Effector memory CD4-positive, alpha-beta T cell (primary cell): ENCODE data around the gene CLEC16A.

Source experiments
- DNase-seq, 3 donors: peaks; one replicate each; pipeline ENCODE4 v3.0.0-alpha.2; 2020
- H3K27ac ChIP-seq: 2 replicates; pipeline ENCODE4 v1.7.0; 2013; ENCODE audit warnings: mild to moderate bottlenecking, low read length, moderate library complexity; ENCODE audit not compliant: insufficient read depth, poor library complexity, severe bottlenecking
- H3K27me3 ChIP-seq: replicated peaks from 2 replicates; pipeline ENCODE4 v1.7.0; 2013; ENCODE audit warnings: mild to moderate bottlenecking, low read length; ENCODE audit not compliant: insufficient read depth, control insufficient read depth, poor library complexity, severe bottlenecking
- H3K36me3 ChIP-seq: 2 replicates; pipeline ENCODE4 v1.7.0; 2013; ENCODE audit warnings: mild to moderate bottlenecking, low read length, moderate library complexity; ENCODE audit not compliant: control insufficient read depth, insufficient read depth
- H3K4me1 ChIP-seq: 2 replicates; pipeline ENCODE4 v1.7.0; 2013; ENCODE audit warnings: low read length, mild to moderate bottlenecking; ENCODE audit not compliant: control insufficient read depth, insufficient read depth, poor library complexity, severe bottlenecking
- H3K4me3 ChIP-seq: 2 replicates; pipeline ENCODE4 v1.7.0; 2013; ENCODE audit warnings: low read length, low read depth, mild to moderate bottlenecking; ENCODE audit not compliant: insufficient read depth, poor library complexity, severe bottlenecking
- H3K9me3 ChIP-seq: 2 replicates; pipeline ENCODE4 v1.7.0; 2013; ENCODE audit warnings: mild to moderate bottlenecking, low read length, moderate library complexity; ENCODE audit not compliant: control insufficient read depth

Gene CLEC16A

DNA sequence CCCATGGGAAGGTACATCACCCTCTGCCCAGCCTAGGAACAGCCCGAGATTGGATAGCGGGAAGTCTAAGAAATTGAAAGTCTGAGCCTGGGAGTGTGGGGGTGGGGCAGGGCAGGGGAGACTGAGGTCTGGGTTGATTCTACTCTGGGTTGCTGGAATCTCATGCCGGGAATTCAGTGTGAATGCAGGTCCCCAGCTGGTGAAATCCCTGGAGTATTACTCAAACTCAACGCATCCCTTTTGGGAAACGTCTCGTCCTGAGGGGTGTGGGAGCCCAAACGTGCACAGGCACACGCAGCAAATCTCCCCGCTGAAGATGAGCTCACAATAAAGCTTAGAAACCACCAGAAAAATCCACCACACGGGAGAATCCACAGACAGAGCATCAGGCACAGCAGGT is 256.2 kb downstream of the CLEC16A start:
- H3K4me3 ChIP-seq, result no peak overlapping the region
- no peaks in the 10 kb centered on the region for H3K27me3 ChIP-seq
- peaks cover 7% of the 10 kb centered on the region for H3K4me1 ChIP-seq
- no peak for DNase-seq
- H3K9me3 ChIP-seq, result no peaks in the 10 kb centered on the region
- no peaks in the 10 kb centered on the region for H3K36me3 ChIP-seq
- H3K27ac ChIP-seq, result no peak overlapping the region

DNA sequence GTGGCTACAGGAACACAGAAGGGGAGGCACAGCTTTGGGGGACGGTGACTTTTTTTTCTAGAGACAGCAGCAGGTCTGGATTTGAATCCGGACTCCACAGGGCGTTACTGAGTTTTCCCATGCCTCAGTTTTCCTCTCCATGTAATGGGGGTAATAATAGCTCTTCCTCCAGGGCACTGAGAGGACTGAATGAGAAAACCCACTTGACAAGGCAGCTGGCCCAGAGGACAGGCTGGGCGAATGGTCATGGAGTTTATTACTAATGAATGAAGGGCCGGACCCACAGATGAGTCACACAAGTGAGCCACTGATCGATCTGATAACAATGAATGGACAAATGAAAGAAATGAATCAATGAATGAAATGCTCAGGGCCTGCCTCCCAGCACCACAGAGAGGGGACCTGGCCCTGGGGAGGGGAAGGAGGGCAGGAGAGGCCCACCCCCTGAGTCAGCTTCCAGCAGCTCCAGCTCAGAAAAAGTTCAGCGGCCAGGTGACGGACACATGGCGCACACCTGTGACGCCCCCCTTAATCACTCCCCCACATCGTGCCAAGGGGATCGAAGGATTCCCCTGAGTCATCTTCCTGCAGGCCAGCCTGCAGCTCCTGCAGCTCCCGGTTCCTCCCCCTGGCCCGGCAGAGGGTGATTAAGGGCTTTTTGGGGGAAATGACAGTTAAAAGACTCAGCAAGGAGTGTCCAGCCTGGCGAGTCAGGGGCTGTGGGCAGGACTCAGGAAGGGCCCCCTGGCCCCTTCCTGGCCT is 257.3 kb downstream of the CLEC16A start:
- H3K4me1 ChIP-seq, result peaks cover 11% of the 10 kb centered on the region
- no peaks in the 10 kb centered on the region for H3K36me3 ChIP-seq
- no peak overlapping the region for H3K27ac ChIP-seq
- H3K9me3 ChIP-seq, result no peaks in the 10 kb centered on the region
- DNase-seq, result no peak
- no peaks in the 10 kb centered on the region for H3K27me3 ChIP-seq
- no peak overlapping the region for H3K4me3 ChIP-seq

DNA sequence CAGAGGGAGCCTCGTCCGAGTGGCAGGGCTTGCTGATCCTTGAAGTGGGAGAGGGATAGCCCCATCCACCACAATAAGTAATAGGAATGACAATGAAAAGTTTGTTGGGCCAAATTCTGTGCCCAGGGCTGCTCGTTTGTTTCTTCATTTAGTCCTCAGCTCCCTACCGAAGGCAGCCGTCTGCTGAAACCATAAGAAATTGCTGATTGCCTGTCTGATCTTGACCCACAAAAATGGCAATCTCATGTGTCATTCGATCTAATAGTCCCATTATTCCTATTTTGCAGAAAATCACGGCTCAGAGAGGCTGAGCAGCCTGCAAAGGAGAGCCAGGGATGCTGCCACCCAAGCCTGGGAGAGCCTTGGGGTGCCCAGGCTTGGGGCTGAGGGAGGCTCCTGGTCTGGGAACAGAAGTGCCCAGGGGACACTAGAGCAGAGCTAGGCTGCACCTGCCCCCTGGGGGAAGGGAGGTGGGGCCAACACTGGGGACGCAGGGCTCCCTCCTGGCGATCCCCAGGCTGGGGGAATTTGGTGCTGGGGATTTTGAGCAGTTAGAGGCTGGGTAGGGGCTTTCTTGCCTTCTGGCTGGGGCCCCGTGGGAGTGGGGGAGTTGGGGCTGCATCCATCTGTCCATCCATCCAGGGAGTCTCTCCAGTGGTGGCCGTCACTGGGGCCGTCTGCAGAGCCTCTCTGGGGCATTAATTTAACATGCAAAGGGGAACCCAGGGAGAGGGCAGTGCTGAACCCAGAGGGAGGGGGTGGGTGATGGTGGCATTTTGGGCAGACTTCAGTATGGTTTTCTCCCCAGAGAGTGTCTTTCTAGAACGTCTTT is 258.1 kb downstream of the CLEC16A start:
- Histone ChIP-seq H3K27me3 (no peaks in the 10 kb centered on the region), H3K36me3 (no peaks in the 10 kb centered on the region), H3K9me3 (no peaks in the 10 kb centered on the region), H3K27ac (no peak overlapping the region), H3K4me1 (peaks cover 11% of the 10 kb centered on the region), H3K4me3 (no peak overlapping the region)
- DNase-seq, result no peak

DNA sequence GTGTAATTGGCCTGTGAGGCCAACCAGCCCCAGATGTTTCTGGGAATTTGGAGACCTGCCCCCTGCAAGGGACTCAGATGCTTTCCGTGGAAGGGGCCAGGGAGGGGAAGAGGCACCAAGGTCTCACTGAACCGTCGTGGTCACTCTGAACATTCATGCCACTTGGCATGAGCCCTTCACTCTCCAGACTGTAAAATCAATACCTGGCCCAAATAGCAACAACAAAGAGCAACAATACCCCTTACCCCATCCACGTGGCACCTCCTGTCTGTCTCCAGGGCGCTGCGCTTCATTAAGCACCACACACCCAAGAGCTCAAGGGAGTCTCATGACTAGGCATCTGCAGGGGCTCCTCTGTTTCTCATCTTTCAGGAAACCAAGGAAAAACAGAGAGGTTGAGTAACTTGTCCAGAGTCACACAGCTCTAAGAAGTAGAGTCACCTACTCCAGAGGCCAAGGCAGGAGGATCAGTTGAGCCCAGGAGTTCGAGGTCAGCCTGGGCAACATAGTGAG is 258.8 kb downstream of the CLEC16A start:
- no peak overlapping the region for H3K4me3 ChIP-seq
- no peaks in the 10 kb centered on the region for H3K9me3 ChIP-seq
- no peaks in the 10 kb centered on the region for H3K27me3 ChIP-seq
- H3K4me1 ChIP-seq, result peaks cover 11% of the 10 kb centered on the region
- H3K36me3 ChIP-seq, result no peaks in the 10 kb centered on the region
- no peak overlapping the region for H3K27ac ChIP-seq
- DNase-seq, result no peak

DNA sequence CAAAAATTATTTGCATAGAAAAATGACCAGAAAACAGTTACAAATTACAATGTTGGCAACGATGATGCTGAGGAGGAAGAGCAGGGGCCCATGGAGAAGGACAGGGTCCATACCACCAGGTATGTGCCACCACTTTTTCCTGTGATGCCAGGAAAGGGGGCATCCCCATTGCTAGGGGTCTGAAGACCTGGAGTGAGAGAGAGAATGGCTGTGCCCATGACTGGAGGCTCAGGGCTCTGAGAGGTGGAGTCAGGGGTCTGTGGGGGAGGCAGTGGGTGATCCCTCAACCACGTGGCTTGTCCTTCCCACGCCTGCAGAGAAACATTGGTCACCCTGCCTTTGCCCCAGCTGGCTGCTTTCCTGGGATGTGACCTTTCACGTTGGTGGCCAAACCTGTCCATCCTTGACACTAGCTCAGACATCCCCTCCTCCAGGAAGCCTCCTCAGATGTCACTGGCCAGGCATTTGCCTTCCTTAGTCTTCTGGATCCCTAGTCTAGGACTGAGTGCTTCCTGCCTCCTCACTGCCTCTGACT is 260.2 kb downstream of the CLEC16A start:
- Histone ChIP-seq H3K4me3 (no peak overlapping the region), H3K36me3 (no peaks in the 10 kb centered on the region), H3K27ac (no peak overlapping the region), H3K27me3 (no peaks in the 10 kb centered on the region), H3K4me1 (peaks cover 4% of the 10 kb centered on the region), H3K9me3 (no peaks in the 10 kb centered on the region)
- no peak for DNase-seq

DNA sequence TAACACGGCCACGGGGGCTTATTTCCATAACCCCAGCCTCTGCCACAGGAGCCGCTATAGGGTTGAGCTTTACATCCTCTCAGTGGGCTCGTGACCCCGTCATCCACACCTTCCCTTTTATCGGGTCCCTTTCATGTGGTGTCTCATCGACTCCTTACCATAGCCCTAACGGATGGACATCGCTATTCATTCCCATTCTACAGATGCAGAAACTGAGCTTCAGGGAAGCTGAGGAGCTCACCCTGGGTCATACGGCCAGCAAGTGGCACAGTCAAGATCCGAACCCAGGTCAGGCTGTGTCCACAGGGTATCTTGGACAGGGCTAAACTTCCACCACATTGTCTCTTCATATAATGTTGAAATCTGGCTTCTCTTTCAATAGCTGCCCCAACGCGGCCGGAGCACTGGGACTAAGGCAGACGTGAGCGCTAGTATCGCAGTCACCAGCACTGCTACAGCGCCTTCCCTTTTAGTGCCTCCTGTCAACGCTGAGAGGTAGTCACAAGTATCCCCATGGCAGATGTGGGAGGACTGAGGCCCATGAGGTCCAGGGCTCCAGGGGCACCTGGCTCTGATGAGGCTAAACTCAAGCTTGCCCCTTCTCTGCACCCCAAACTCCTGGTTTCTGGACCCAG is 260.8 kb downstream of the CLEC16A start:
- H3K27me3 ChIP-seq, result no peaks in the 10 kb centered on the region
- no peaks in the 10 kb centered on the region for H3K36me3 ChIP-seq
- peaks cover 4% of the 10 kb centered on the region for H3K4me1 ChIP-seq
- DNase-seq, result no peak
- H3K4me3 ChIP-seq, result no peak overlapping the region
- H3K9me3 ChIP-seq, result no peaks in the 10 kb centered on the region
- H3K27ac ChIP-seq, result no peak overlapping the region

DNA sequence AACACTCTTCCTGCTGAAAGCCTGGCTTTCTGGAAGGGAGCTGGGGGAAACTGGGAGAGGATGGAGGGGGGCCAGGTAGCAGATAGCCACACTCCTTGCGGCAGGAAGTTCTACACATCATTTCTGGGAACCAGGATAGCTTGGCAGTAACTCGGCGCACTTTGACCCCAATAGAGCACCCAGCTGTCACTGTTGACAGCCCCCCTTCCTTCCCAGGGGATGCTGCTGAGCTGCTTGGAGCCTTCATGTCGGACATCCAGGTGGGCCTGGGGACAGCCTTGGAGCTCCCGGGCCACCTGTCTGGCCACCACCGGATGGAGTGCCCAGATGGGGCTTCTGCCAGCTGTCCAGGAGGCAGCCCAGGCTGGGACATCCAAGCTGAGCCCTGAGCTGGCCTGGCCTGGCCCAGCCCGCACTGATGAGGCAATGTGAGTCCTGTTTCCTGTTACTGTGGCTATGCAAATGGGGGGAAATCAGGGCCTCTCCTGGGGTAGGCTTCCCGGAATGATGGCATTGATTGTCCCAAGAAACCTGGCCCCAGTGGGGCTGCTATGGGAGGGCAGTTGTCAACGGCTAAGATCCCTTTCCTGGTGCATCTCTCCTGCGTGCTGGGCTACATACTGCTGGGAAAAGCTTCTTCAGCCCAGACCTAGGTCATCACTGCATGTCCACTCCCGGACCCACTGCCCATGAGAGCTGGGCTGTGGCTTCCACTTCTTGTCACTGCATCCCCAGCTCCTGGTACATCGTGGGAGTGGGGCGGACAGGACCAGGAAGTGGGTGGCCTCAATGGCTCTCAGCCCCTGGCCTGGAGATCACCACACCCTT is 261.6 kb downstream of the CLEC16A start:
- no peak overlapping the region for H3K27ac ChIP-seq
- H3K4me1 ChIP-seq, result peaks cover 4% of the 10 kb centered on the region
- H3K36me3 ChIP-seq, result no peaks in the 10 kb centered on the region
- no peak for DNase-seq
- H3K9me3 ChIP-seq, result no peaks in the 10 kb centered on the region
- no peaks in the 10 kb centered on the region for H3K27me3 ChIP-seq
- H3K4me3 ChIP-seq, result no peak overlapping the region

DNA sequence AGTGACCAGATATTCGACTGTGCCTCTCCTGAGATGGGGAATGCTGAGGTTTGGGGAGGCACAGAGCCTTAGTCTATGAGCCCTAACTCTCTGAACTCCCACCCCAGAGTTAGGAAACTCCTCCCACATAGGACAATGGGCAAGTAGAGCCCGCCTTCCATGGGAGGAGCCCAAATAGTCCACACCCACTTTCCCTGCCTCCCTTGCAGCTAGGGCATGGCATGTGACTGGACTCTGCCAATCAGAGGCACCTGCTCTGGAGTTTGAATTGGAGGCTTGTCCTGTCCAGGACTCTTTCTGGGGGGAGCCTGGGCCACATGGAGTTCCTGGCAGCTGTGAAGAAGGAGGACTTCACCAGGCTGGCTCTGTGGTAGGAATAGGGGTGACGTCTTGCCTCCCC is 263.3 kb downstream of the CLEC16A start:
- no peak for DNase-seq
- Histone ChIP-seq H3K27me3 (no peaks in the 10 kb centered on the region), H3K4me3 (no peak overlapping the region), H3K36me3 (no peaks in the 10 kb centered on the region), H3K9me3 (no peaks in the 10 kb centered on the region), H3K27ac (no peak overlapping the region), H3K4me1 (peaks cover 4% of the 10 kb centered on the region)

DNA sequence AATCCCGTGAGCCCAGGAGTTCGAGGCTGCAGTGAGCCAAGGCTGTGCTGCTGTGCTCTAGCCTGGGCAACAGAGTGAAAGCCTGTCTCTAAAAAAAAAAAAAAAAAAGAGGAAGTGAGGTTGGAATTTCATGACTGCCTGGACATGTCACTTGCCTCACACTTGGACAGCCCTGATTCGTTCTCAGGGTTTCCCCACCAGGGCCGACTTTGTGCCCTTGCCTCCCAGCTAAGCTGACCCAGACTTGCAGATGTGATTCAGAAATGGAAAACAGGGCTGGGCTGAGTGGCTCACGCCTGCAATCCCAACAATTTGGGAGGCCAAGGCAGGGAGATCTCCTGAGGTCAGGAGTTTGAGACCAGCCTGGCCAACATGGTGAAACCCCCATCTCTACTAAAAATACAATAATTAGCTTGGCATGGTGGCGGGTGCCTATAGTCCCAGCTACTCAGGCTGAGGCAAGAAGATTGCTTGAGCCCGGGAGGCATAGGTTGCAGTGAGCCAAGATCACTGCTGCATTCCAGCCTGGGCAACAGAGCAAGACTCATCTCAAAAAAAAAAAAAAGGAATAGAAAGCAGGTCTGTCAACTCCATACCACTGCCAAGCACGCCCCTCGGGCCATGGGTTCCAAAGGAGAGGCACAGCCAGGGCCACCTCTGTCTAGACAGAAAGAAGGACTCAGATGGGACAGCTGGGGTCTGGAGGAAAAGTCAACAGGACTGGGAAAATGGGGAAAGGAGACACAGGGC is 264.7 kb downstream of the CLEC16A start:
- no peaks in the 10 kb centered on the region for H3K9me3 ChIP-seq
- no peak overlapping the region for H3K27ac ChIP-seq
- peaks cover 4% of the 10 kb centered on the region for H3K4me1 ChIP-seq
- H3K27me3 ChIP-seq, result no peaks in the 10 kb centered on the region
- H3K4me3 ChIP-seq, result no peak overlapping the region
- no peaks in the 10 kb centered on the region for H3K36me3 ChIP-seq
- DNase-seq, result no peak
